Measurements from ENCODE around the gene GPR87.

DNA sequence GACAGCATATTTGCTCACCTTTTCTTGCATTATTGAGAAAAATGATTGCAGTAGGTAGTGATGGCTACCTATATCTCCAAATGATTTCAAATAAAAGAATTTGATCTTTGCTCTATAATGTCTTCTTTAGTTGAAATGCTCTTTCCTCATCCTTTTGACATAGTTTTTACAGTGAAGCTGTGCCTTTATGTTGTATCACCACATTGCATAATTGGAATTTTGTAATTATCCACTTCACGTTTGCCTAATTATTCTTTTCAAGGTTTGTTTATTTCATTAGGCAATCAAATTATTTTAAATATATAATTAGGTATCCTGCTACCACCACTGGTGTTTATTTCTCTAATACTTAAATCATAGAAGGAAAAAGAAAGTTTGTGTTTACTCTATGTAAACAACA is 34.0 kb upstream of the GPR87 start:
- no peak for TF ChIP-seq MYC (IDR thresholded peaks at IDR 0.05; ENCODE audit: borderline replicate concordance, low read length)
- TF ChIP-seq, protein P1, sequence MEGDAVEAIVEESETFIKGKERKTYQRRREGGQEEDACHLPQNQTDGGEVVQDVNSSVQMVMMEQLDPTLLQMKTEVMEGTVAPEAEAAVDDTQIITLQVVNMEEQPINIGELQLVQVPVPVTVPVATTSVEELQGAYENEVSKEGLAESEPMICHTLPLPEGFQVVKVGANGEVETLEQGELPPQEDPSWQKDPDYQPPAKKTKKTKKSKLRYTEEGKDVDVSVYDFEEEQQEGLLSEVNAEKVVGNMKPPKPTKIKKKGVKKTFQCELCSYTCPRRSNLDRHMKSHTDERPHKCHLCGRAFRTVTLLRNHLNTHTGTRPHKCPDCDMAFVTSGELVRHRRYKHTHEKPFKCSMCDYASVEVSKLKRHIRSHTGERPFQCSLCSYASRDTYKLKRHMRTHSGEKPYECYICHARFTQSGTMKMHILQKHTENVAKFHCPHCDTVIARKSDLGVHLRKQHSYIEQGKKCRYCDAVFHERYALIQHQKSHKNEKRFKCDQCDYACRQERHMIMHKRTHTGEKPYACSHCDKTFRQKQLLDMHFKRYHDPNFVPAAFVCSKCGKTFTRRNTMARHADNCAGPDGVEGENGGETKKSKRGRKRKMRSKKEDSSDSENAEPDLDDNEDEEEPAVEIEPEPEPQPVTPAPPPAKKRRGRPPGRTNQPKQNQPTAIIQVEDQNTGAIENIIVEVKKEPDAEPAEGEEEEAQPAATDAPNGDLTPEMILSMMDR (IDR thresholded peaks at IDR 0.05), result no peak
